HCT116 (cell line): ENCODE data around the gene POLE. TPM values are rescaled to one million over a fixed set of nuclear protein-coding genes. Genes with fewer than 3 reads are reported as not detected.

ENCODE experiments used
- ATAC-seq: fragments of 200-7000 bp; cut with Tn5 transposase; 2 replicates; pipeline ENCODE4 v1.9.1; 2020; ENCODE audit warnings: mild to moderate bottlenecking, moderate library complexity
- BruUV-seq: library from RNA; stranded (reverse); fragments of 400-500 nt; replicated peaks from 2 replicates; lab custom pipeline; 2021; lab: Mats Ljungman, UMichigan
- CTCF ChIA-PET: fragments of 300-600 bp; sonication (Branson Sonifier 250); formaldehyde crosslinking; loops from one replicate; lab custom pipeline; 2021; ENCODE audit warnings: antibody characterized with exemption; lab: Charles Lee
- POLR2A ChIA-PET: fragments of 300-600, 350-600 bp; sonication (Branson Sonifier 250); formaldehyde crosslinking; loops from one replicate; lab custom pipeline; 2021; ENCODE audit warnings: antibody characterized with exemption; lab: Charles Lee
- RAD21 ChIA-PET, 2 experiments: fragments of 300-600 bp; sonication (Branson Sonifier 250); formaldehyde crosslinking; loops; one replicate each; lab custom pipeline; 2023; ENCODE audit warnings: low total read pairs in 2 of 2; ENCODE audit not compliant: uncharacterized antibody in 2 of 2, unreplicated experiment in 2 of 2, low non-redundant PET in 1 of 2; lab: Charles Lee
- DNase-seq: peaks from one replicate; pipeline ENCODE4 v3.0.0-alpha.2; 2010; ENCODE audit warnings: low read depth, low spot score
- H2AFZ ChIP-seq: fragments of 200-600 bp; shearing (Covaris generic), sonication (generic); 2 replicates; pipeline ENCODE4 v1.6.1; 2017; ENCODE audit warnings: low read depth, mixed run types, mixed read lengths, antibody characterized with exemption, low read length; ENCODE audit not compliant: poor library complexity, severe bottlenecking
- H3K27ac ChIP-seq: 2 replicates; pipeline ENCODE4 v1.5.1; 2012; ENCODE audit warnings: low read depth, low read length
- H3K27me3 ChIP-seq: fragments of 200-600 bp; sonication (generic); 2 replicates; pipeline ENCODE4 v1.6.1; 2016; ENCODE audit warnings: mixed run types, low read length, mixed read lengths; ENCODE audit not compliant: insufficient read depth
- H3K36me3 ChIP-seq, 2 experiments: fragments of 200-500 bp in 1 of 2; fragments of 200-600 bp in 1 of 2; sonication (Bioruptor generic) in 1 of 2; sonication (generic) in 1 of 2; 2 replicates each; pipeline versions ENCODE4 v1.5.1 to v1.6.1; 2014 to 2016; ENCODE audit warnings: low read length in 2 of 2, inconsistent platforms in 1 of 2, mixed read lengths in 1 of 2, mixed run types in 1 of 2; ENCODE audit not compliant: insufficient read depth in 2 of 2, control insufficient read depth in 1 of 2
- H3K4me1 ChIP-seq, 2 experiments: fragments of 200-600 bp in 1 of 2; sonication (generic) in 1 of 2; 2 replicates each; pipeline versions ENCODE4 v1.5.1 to v1.6.1; 2012 to 2017; ENCODE audit warnings: low read length in 2 of 2, inconsistent platforms in 1 of 2, mild to moderate bottlenecking in 1 of 2, mixed read lengths in 1 of 2, mixed run types in 1 of 2, moderate library complexity in 1 of 2; ENCODE audit not compliant: insufficient read depth in 2 of 2, control insufficient read depth in 1 of 2
- H3K4me2 ChIP-seq: fragments of 200-600 bp; sonication (generic); 2 replicates; pipeline ENCODE4 v1.6.1; 2017; ENCODE audit warnings: mixed run types, low read length, mixed read lengths
- H3K4me3 ChIP-seq, 2 experiments: fragments of 200-600 bp in 1 of 2; sonication (generic) in 1 of 2; replicated peaks in 1 of 2; 2 replicates each; pipeline ENCODE4 v1.5.1; 2011 to 2016; ENCODE audit warnings: low read length in 2 of 2, control low read depth in 1 of 2, low read depth in 1 of 2, mild to moderate bottlenecking in 1 of 2, mixed read lengths in 1 of 2, mixed run types in 1 of 2
- H3K79me2 ChIP-seq: fragments of 200-600 bp; sonication (generic); 2 replicates; pipeline ENCODE4 v1.6.1; 2017; ENCODE audit warnings: mild to moderate bottlenecking, mixed run types, low read length, moderate library complexity, mixed read lengths; ENCODE audit not compliant: insufficient read depth
- H3K9ac ChIP-seq: fragments of 200-600 bp; sonication (generic); 2 replicates; pipeline ENCODE4 v1.6.1; 2016; ENCODE audit warnings: low read length, mixed read lengths
- H3K9me2 ChIP-seq: fragments of 200-600 bp; sonication (generic), shearing (Covaris generic); 2 replicates; pipeline ENCODE4 v1.6.1; 2017; ENCODE audit warnings: mixed run types, mild to moderate bottlenecking, moderate library complexity; ENCODE audit not compliant: insufficient read depth
- H3K9me3 ChIP-seq, 2 experiments: fragments of 200-500 bp in 1 of 2; fragments of 200-600 bp in 1 of 2; sonication (Bioruptor generic) in 1 of 2; sonication (generic) in 1 of 2; 2 replicates each; pipeline ENCODE4 v1.6.1; 2014 to 2017; ENCODE audit warnings: low read length in 2 of 2, mixed read lengths in 2 of 2, inconsistent platforms in 1 of 2, low read depth in 1 of 2, mild to moderate bottlenecking in 1 of 2, mixed run types in 1 of 2, moderate library complexity in 1 of 2; ENCODE audit not compliant: control insufficient read depth in 1 of 2, insufficient read depth in 1 of 2
- H4K20me1 ChIP-seq: fragments of 200-600 bp; sonication (generic), shearing (Covaris generic); 2 replicates; pipeline ENCODE4 v1.6.1; 2017; ENCODE audit warnings: mixed run types, mild to moderate bottlenecking, moderate library complexity; ENCODE audit not compliant: insufficient read depth
- CBX3 ChIP-seq: IDR thresholded peaks from 2 replicates; pipeline ENCODE4 v1.6.1; 2012; ENCODE audit warnings: low read depth
- CEBPB ChIP-seq: IDR thresholded peaks from 2 replicates; pipeline ENCODE4 v1.6.1; 2012; ENCODE audit warnings: low read depth
- ELF1 ChIP-seq: IDR thresholded peaks from 2 replicates; pipeline ENCODE4 v1.6.1; 2012; ENCODE audit warnings: low read depth, borderline replicate concordance
- EZH2 ChIP-seq: fragments of 200-600 bp; sonication (generic); IDR thresholded peaks from 2 replicates; pipeline ENCODE4 v1.6.1; 2017; ENCODE audit warnings: antibody characterized with exemption, mixed run types
- FOSL1 ChIP-seq: IDR thresholded peaks from 2 replicates; pipeline ENCODE4 v1.6.1; 2012; ENCODE audit warnings: low read depth
- JUND ChIP-seq: IDR thresholded peaks from 2 replicates; pipeline ENCODE4 v1.6.1; 2012
- RAD21 ChIP-seq: IDR thresholded peaks from 2 replicates; pipeline ENCODE4 v1.6.1; 2012; ENCODE audit warnings: low read depth, mild to moderate bottlenecking
- SIN3A ChIP-seq: IDR thresholded peaks from 2 replicates; pipeline ENCODE4 v1.6.1; 2012; ENCODE audit warnings: low read depth
- SP1 ChIP-seq: IDR thresholded peaks from 2 replicates; pipeline ENCODE4 v1.6.1; 2012; ENCODE audit warnings: low read depth
- SRF ChIP-seq: IDR thresholded peaks from 2 replicates; pipeline ENCODE4 v1.6.1; 2012; ENCODE audit warnings: low read depth
- TCF7L2 ChIP-seq: IDR thresholded peaks from 2 replicates; pipeline ENCODE4 v1.7.0; 2011; ENCODE audit warnings: borderline replicate concordance, inconsistent platforms; ENCODE audit not compliant: insufficient read depth, insufficient read length; ENCODE audit errors: extremely low read depth
- YY1 ChIP-seq: IDR thresholded peaks from 2 replicates; pipeline ENCODE4 v1.6.1; 2011; ENCODE audit warnings: low read length, low read depth, moderate library complexity, mild to moderate bottlenecking; ENCODE audit not compliant: insufficient replicate concordance; ENCODE audit errors: extremely low read depth
- ZFX ChIP-seq: fragments of 450-650 bp; IDR thresholded peaks from 2 replicates; pipeline ENCODE4 v1.6.1; 2017
- ZNF274 ChIP-seq: fragments of 200-500 bp; sonication (Bioruptor generic); IDR thresholded peaks from 2 replicates; pipeline ENCODE4 v1.6.1; 2014; ENCODE audit warnings: mild to moderate bottlenecking, low read depth, low read length, inconsistent platforms
- intact Hi-C: fragments of 100-400 bp; cut with micrococcal nuclease; formaldehyde crosslinking; loops from 2 replicates; pipeline ENCODE4 v1.10.0; 2022
- total RNA-seq: library from RNA; stranded (reverse); gene quantifications from one replicate; pipeline ENCODE4 v1.2.1, GENCODE V29; 2021; ENCODE audit not compliant: unreplicated experiment
- TF ChIP-seq, protein P1 (sequence below), 3 experiments: fragments of 200-600 bp in 1 of 3; sonication (generic) in 1 of 3; IDR thresholded peaks in 2 of 3; conservative IDR thresholded peaks in 1 of 3; 2 replicates each; pipeline ENCODE4 v1.5.1; 2012 to 2017; ENCODE audit warnings: low read depth in 2 of 3, low read length in 2 of 3, antibody characterized with exemption in 1 of 3, borderline replicate concordance in 1 of 3, control low read depth in 1 of 3, mild to moderate bottlenecking in 1 of 3, mixed read lengths in 1 of 3, mixed run types in 1 of 3, moderate library complexity in 1 of 3; ENCODE audit not compliant: insufficient read depth in 1 of 3
- TF ChIP-seq, protein P2 (sequence below): IDR thresholded peaks from 2 replicates; pipeline ENCODE4 v1.6.1; 2012
- TF ChIP-seq, protein P3 (sequence below): IDR thresholded peaks from 2 replicates; pipeline ENCODE4 v1.6.1; 2012
- TF ChIP-seq, protein P4 (sequence below): IDR thresholded peaks from 2 replicates; pipeline ENCODE4 v1.6.1; 2011; ENCODE audit warnings: mild to moderate bottlenecking, low read length, moderate library complexity; ENCODE audit not compliant: insufficient replicate concordance; ENCODE audit errors: extremely low read depth
- TF ChIP-seq, protein P5 (sequence below): IDR thresholded peaks from 2 replicates; pipeline ENCODE4 v1.6.1; 2012; ENCODE audit warnings: low read depth

Gene POLE
- total RNA-seq, 1 experiment from 2014 or later, result 128 TPM

DNA sequence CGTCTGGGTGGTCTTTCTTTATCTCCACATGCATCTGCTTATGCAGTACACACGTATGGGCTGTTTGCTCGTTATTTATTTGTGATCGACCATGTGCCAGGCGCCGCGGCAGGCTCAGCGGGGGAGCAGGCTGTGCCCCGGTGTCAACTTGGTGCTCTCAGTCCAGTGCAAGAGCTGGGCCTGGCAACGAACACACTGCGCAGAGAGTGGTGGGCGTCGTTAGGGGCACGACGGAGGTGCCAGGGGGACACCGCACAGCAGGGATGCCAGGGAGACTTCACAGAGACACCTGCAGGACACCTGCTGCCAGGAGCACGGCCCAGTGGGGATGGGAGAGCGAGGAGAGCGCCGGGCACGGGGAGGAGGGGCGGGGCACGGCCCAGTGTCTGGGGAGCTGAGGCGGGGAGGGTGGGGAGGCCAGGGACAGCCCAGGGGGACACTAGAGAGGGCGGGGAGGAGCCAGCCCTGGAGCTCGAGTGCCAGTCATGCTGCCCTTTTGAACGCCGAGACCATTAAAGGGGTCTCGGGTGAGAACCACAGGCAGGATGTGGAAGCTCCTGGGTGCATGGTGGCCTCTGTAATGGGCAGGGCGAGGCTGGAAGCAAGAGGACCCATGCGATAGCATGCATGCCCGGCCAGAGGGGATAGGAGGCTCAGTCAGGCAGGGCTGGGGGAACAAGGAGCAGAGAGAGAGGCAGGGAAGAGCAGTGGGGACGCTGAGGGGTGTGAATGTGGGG, 76.1 kb downstream of the POLE start:
- TF ChIP-seq YY1 (no peak), SP1 (no peak), ELF1 (no peak), CEBPB (no peak), SRF (no peak), TCF7L2 (no peak), JUND (no peak), RAD21 (no peak), ZNF274 (no peak), ZFX (no peak), SIN3A (no peak), FOSL1 (no peak), EZH2 (no peak), CBX3 (no peak)
- TF ChIP-seq, protein P1, sequence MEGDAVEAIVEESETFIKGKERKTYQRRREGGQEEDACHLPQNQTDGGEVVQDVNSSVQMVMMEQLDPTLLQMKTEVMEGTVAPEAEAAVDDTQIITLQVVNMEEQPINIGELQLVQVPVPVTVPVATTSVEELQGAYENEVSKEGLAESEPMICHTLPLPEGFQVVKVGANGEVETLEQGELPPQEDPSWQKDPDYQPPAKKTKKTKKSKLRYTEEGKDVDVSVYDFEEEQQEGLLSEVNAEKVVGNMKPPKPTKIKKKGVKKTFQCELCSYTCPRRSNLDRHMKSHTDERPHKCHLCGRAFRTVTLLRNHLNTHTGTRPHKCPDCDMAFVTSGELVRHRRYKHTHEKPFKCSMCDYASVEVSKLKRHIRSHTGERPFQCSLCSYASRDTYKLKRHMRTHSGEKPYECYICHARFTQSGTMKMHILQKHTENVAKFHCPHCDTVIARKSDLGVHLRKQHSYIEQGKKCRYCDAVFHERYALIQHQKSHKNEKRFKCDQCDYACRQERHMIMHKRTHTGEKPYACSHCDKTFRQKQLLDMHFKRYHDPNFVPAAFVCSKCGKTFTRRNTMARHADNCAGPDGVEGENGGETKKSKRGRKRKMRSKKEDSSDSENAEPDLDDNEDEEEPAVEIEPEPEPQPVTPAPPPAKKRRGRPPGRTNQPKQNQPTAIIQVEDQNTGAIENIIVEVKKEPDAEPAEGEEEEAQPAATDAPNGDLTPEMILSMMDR (IDR thresholded peaks at IDR 0.05 in 2 of 3, conservative IDR thresholded peaks at IDR 0.05 in 1 of 3; ENCODE audit: borderline replicate concordance in 1 of 3, insufficient read depth in 1 of 3, low read depth in 2 of 3, low read length in 2 of 3), result no peak
- TF ChIP-seq, protein P2, sequence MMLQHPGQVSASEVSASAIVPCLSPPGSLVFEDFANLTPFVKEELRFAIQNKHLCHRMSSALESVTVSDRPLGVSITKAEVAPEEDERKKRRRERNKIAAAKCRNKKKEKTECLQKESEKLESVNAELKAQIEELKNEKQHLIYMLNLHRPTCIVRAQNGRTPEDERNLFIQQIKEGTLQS, result no peak
- TF ChIP-seq, protein P3, sequence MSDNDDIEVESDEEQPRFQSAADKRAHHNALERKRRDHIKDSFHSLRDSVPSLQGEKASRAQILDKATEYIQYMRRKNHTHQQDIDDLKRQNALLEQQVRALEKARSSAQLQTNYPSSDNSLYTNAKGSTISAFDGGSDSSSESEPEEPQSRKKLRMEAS, result no peak
- TF ChIP-seq, protein P4, sequence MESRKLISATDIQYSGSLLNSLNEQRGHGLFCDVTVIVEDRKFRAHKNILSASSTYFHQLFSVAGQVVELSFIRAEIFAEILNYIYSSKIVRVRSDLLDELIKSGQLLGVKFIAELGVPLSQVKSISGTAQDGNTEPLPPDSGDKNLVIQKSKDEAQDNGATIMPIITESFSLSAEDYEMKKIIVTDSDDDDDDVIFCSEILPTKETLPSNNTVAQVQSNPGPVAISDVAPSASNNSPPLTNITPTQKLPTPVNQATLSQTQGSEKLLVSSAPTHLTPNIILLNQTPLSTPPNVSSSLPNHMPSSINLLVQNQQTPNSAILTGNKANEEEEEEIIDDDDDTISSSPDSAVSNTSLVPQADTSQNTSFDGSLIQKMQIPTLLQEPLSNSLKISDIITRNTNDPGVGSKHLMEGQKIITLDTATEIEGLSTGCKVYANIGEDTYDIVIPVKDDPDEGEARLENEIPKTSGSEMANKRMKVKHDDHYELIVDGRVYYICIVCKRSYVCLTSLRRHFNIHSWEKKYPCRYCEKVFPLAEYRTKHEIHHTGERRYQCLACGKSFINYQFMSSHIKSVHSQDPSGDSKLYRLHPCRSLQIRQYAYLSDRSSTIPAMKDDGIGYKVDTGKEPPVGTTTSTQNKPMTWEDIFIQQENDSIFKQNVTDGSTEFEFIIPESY, result no peak
- TF ChIP-seq, protein P5, sequence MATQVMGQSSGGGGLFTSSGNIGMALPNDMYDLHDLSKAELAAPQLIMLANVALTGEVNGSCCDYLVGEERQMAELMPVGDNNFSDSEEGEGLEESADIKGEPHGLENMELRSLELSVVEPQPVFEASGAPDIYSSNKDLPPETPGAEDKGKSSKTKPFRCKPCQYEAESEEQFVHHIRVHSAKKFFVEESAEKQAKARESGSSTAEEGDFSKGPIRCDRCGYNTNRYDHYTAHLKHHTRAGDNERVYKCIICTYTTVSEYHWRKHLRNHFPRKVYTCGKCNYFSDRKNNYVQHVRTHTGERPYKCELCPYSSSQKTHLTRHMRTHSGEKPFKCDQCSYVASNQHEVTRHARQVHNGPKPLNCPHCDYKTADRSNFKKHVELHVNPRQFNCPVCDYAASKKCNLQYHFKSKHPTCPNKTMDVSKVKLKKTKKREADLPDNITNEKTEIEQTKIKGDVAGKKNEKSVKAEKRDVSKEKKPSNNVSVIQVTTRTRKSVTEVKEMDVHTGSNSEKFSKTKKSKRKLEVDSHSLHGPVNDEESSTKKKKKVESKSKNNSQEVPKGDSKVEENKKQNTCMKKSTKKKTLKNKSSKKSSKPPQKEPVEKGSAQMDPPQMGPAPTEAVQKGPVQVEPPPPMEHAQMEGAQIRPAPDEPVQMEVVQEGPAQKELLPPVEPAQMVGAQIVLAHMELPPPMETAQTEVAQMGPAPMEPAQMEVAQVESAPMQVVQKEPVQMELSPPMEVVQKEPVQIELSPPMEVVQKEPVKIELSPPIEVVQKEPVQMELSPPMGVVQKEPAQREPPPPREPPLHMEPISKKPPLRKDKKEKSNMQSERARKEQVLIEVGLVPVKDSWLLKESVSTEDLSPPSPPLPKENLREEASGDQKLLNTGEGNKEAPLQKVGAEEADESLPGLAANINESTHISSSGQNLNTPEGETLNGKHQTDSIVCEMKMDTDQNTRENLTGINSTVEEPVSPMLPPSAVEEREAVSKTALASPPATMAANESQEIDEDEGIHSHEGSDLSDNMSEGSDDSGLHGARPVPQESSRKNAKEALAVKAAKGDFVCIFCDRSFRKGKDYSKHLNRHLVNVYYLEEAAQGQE, result no peak
- TF ChIP-seq, all 23 proteins: peak for 0
- H3K9me2 ChIP-seq, result no peaks in the 10 kb centered on the region
- no peaks in the 10 kb centered on the region for H3K36me3 ChIP-seq
- no peak for DNase-seq
- peaks cover 0 to 8% of the 10 kb centered on the region in 2 experiments; a peak in 2 of 4 replicates for H3K4me1 ChIP-seq
- no TSS peak for BruUV-seq
- H3K27me3 ChIP-seq, result no peaks in the 10 kb centered on the region
- H3K4me2 ChIP-seq, result no peak overlapping the region
- intact Hi-C loops, result no loop called here
- POLR2A ChIA-PET, result no interaction called here
- H2AFZ ChIP-seq, result no peak overlapping the region
- ATAC-seq, result no peak
- RAD21 ChIA-PET, result no interaction called here
- H3K9ac ChIP-seq, result no peak overlapping the region
- H3K27ac ChIP-seq, result no peak overlapping the region
- CTCF ChIA-PET, result no interaction called here
- no peaks in the 10 kb centered on the region for H3K79me2 ChIP-seq
- H3K4me3 ChIP-seq, result no peak overlapping the region
- H4K20me1 ChIP-seq, result no peaks in the 10 kb centered on the region
- no peaks in the 10 kb centered on the region for H3K9me3 ChIP-seq
